Fibroblast of lung (primary cell): Measurements from ENCODE around the gene DNAJA4. TPM values are rescaled to one million over a fixed set of nuclear protein-coding genes. Genes with fewer than 3 reads are reported as not detected.

Source experiments
- DNase-seq, 2 donors: peaks; one replicate each; pipeline versions ENCODE4 v3.0.0 to v3.0.0-alpha.2; 2010; ENCODE audit warnings: low read depth in 2 of 2
- H2AFZ ChIP-seq: 2 replicates; pipeline ENCODE4 v1.5.1; 2012; ENCODE audit warnings: low read length, control low read depth, inconsistent platforms
- H3K27ac ChIP-seq: 2 replicates; pipeline ENCODE4 v1.5.1; 2011; ENCODE audit warnings: low read length, control low read depth; ENCODE audit not compliant: insufficient read depth
- H3K27me3 ChIP-seq: 2 replicates; pipeline ENCODE4 v1.5.1; 2011; ENCODE audit warnings: mild to moderate bottlenecking, low read length; ENCODE audit not compliant: control insufficient read depth, insufficient read depth
- H3K36me3 ChIP-seq: 2 replicates; pipeline ENCODE4 v1.5.1; 2011; ENCODE audit warnings: low read length; ENCODE audit not compliant: control insufficient read depth, insufficient read depth
- H3K4me1 ChIP-seq: 2 replicates; pipeline ENCODE4 v1.5.1; 2011; ENCODE audit warnings: low read length; ENCODE audit not compliant: control insufficient read depth, insufficient read depth; ENCODE audit errors: extremely low read depth
- H3K4me2 ChIP-seq: 2 replicates; pipeline ENCODE4 v1.5.1; 2011; ENCODE audit warnings: low read length, control low read depth; ENCODE audit not compliant: insufficient read depth; ENCODE audit errors: extremely low read depth
- H3K4me3 ChIP-seq, 4 experiments: fragments of 200-600 bp in 1 of 4; sonication (generic) in 1 of 4; replicated peaks in 1 of 4; 2 replicates each; pipeline ENCODE4 v1.5.1; 2011 to 2016; ENCODE audit warnings: low read length in 4 of 4, low read depth in 3 of 4, mild to moderate bottlenecking in 3 of 4, control low read depth in 2 of 4, inconsistent platforms in 1 of 4, mixed read lengths in 1 of 4; ENCODE audit not compliant: insufficient read depth in 1 of 4; ENCODE audit errors: control extremely low read depth in 1 of 4
- H3K79me2 ChIP-seq: 2 replicates; pipeline ENCODE4 v1.5.1; 2012; ENCODE audit warnings: mild to moderate bottlenecking, low read length, inconsistent platforms; ENCODE audit not compliant: control insufficient read depth, insufficient read depth
- H3K9ac ChIP-seq: 2 replicates; pipeline ENCODE4 v1.5.1; 2011; ENCODE audit warnings: mild to moderate bottlenecking, low read length, control low read depth; ENCODE audit not compliant: insufficient read depth
- H3K9me3 ChIP-seq: 2 replicates; pipeline ENCODE4 v1.5.1; 2012; ENCODE audit warnings: low read depth, low read length; ENCODE audit not compliant: control insufficient read depth, insufficient read depth
- H4K20me1 ChIP-seq: 2 replicates; pipeline ENCODE4 v1.5.1; 2011; ENCODE audit warnings: low read length; ENCODE audit not compliant: control insufficient read depth, insufficient read depth; ENCODE audit errors: extremely low read depth
- CTCF ChIP-seq, 2 donors: IDR thresholded peaks in 1 of 2; conservative IDR thresholded peaks in 1 of 2; 1 replicate in 1 of 2; 2 replicates in 1 of 2; pipeline ENCODE4 v1.5.1; 2011 to 2012; ENCODE audit warnings: low read length in 2 of 2, control low read depth in 1 of 2, inconsistent platforms in 1 of 2, low read depth in 1 of 2, mild to moderate bottlenecking in 1 of 2
- EZH2 ChIP-seq: IDR thresholded peaks from 2 replicates; pipeline ENCODE4 v1.5.1; 2012; ENCODE audit warnings: low read length, control low read depth, mild to moderate bottlenecking; ENCODE audit errors: missing control alignments
- polyA plus RNA-seq, 2 donors: library from polyadenylated mRNA; depleted of rRNA in 1 of 2; stranded (reverse) in 1 of 2; unstranded in 1 of 2; fragments of >200 nt; gene quantifications; 2 replicates each; pipeline ENCODE4 v1.2.1, GENCODE V29; 2011 to 2012; ENCODE audit warnings: missing spikeins in 1 of 2
- total RNA-seq: library from RNA; depleted of rRNA; stranded (reverse); fragments of >200 nt; gene quantifications from 2 replicates; pipeline ENCODE4 v1.2.1, GENCODE V29; 2014

DNAJA4 gene
- total and polyA plus RNA-seq, 2 donors (not counting 1 experiment from before 2014, with no cell fraction given), result 2.3 to 7.9 TPM

GRCh38 chr15:78290222-78290621, 25.9 kb downstream of the DNAJA4 start:
- H3K9me3 ChIP-seq, result no peaks in the 10 kb centered on the region
- no peak for DNase-seq
- H3K27me3 ChIP-seq, result no peaks in the 10 kb centered on the region
- no peak overlapping the region for H3K4me2 ChIP-seq
- H3K9ac ChIP-seq, result no peak overlapping the region
- no peaks in the 10 kb centered on the region for H4K20me1 ChIP-seq
- no peak overlapping the region for H2AFZ ChIP-seq
- H3K4me3 ChIP-seq, result no peak overlapping the region
- no peaks in the 10 kb centered on the region for H3K79me2 ChIP-seq
- no peak overlapping the region for H3K27ac ChIP-seq
- H3K36me3 ChIP-seq, result peaks cover 10% of the 10 kb centered on the region
- H3K4me1 ChIP-seq, result no peaks in the 10 kb centered on the region
- TF ChIP-seq EZH2 (no peak), CTCF (conservative IDR thresholded peaks at IDR 0.05 in 1 of 2, IDR thresholded peaks at IDR 0.05 in 1 of 2; ENCODE audit: low read depth in 1 of 2, low read length in 2 of 2) (no peak)

- TF ChIP-seq CTCF (conservative IDR thresholded peaks at IDR 0.05 in 1 of 2, IDR thresholded peaks at IDR 0.05 in 1 of 2; ENCODE audit: low read depth in 1 of 2, low read length in 2 of 2), result no peak
- TF ChIP-seq EZH2, result no peak
- H4K20me1 ChIP-seq, result no peaks in the 10 kb centered on the region
- no peak overlapping the region for H3K4me3 ChIP-seq
- no peaks in the 10 kb centered on the region for H3K27me3 ChIP-seq
- H3K4me1 ChIP-seq, result no peaks in the 10 kb centered on the region
- H3K79me2 ChIP-seq, result no peaks in the 10 kb centered on the region
- H3K4me2 ChIP-seq, result no peak overlapping the region
- no peak overlapping the region for H2AFZ ChIP-seq
- no peak overlapping the region for H3K9ac ChIP-seq
- no peaks in the 10 kb centered on the region for H3K9me3 ChIP-seq
- DNase-seq, result no peak
- no peak overlapping the region for H3K27ac ChIP-seq
- H3K36me3 ChIP-seq, result peaks cover 10% of the 10 kb centered on the region
These were observed 26.7 kb downstream of the DNAJA4 start for GRCh38 chr15:78291052-78291451.

GRCh38 chr15:78291698-78292097, 27.3 kb downstream of the DNAJA4 start:
- H3K27me3 ChIP-seq, result no peaks in the 10 kb centered on the region
- no peaks in the 10 kb centered on the region for H3K4me1 ChIP-seq
- TF ChIP-seq EZH2 (no peak), CTCF (conservative IDR thresholded peaks at IDR 0.05 in 1 of 2, IDR thresholded peaks at IDR 0.05 in 1 of 2; ENCODE audit: low read depth in 1 of 2, low read length in 2 of 2) (no peak)
- no peak overlapping the region for H3K4me2 ChIP-seq
- peaks cover 10% of the 10 kb centered on the region for H3K36me3 ChIP-seq
- no peak for DNase-seq
- H4K20me1 ChIP-seq, result no peaks in the 10 kb centered on the region
- no peaks in the 10 kb centered on the region for H3K9me3 ChIP-seq
- peaks cover under 1% of the 10 kb centered on the region for H3K79me2 ChIP-seq
- no peak overlapping the region for H3K27ac ChIP-seq
- no peak overlapping the region for H3K9ac ChIP-seq
- no peak overlapping the region for H2AFZ ChIP-seq
- H3K4me3 ChIP-seq, result no peak overlapping the region
